HepG2 (cell line): Measurements from ENCODE around the gene BATF2. TPM values are rescaled to one million over a fixed set of nuclear protein-coding genes. Genes with fewer than 3 reads are reported as not detected.

Experiments
- HNRNPUL1 ChIP-seq: fragments of 200-400 bp; formaldehyde crosslinking; IDR thresholded peaks from 2 replicates; pipeline ENCODE4 v1.6.1; 2017; ENCODE audit warnings: low read depth, mild to moderate bottlenecking, low read length, moderate library complexity
- ISL2 ChIP-seq: sonication (generic); formaldehyde crosslinking; IDR thresholded peaks from 2 replicates; pipeline ENCODE4 v1.5.0; 2020; ENCODE audit warnings: missing genetic modification reagents
- KDM4B ChIP-seq: sonication (generic); formaldehyde crosslinking; IDR thresholded peaks from 2 replicates; pipeline ENCODE4 v1.4.0; 2020; ENCODE audit warnings: missing genetic modification reagents
- KDM6A ChIP-seq: IDR thresholded peaks from 2 replicates; pipeline ENCODE4 v1.6.1; 2016; ENCODE audit warnings: low read depth
- KLF12 ChIP-seq: sonication (generic); formaldehyde crosslinking; IDR thresholded peaks from 2 replicates; pipeline ENCODE4 v1.4.0; 2020; ENCODE audit warnings: missing genetic modification reagents, borderline replicate concordance
- MLLT10 ChIP-seq: sonication (generic); formaldehyde crosslinking; IDR thresholded peaks from 2 replicates; pipeline ENCODE4 v1.4.0; 2020; ENCODE audit warnings: missing genetic modification reagents
- PHF8 ChIP-seq: sonication (generic); formaldehyde crosslinking; IDR thresholded peaks from 2 replicates; pipeline ENCODE4 v1.5.0; 2020; ENCODE audit warnings: missing genetic modification reagents
- POGZ ChIP-seq: sonication (generic); formaldehyde crosslinking; IDR thresholded peaks from 2 replicates; pipeline ENCODE4 v1.4.0; 2020; ENCODE audit warnings: mild to moderate bottlenecking, missing genetic modification reagents
- SRSF4 ChIP-seq: fragments of 200-400 bp; formaldehyde crosslinking; IDR thresholded peaks from one replicate; pipeline ENCODE4 v1.6.1; 2018; ENCODE audit warnings: mild to moderate bottlenecking, low read depth, low read length, moderate library complexity; ENCODE audit not compliant: poor library complexity, severe bottlenecking
- TSC22D2 ChIP-seq: sonication (generic); formaldehyde crosslinking; IDR thresholded peaks from 2 replicates; pipeline ENCODE4 v1.5.1; 2020; ENCODE audit warnings: missing genetic modification reagents, mild to moderate bottlenecking, borderline replicate concordance
- XBP1 ChIP-seq: sonication (generic); formaldehyde crosslinking; IDR thresholded peaks from 2 replicates; pipeline ENCODE4 v1.5.0; 2020; ENCODE audit warnings: missing genetic modification reagents
- ZMAT3 ChIP-seq: sonication (generic); formaldehyde crosslinking; conservative IDR thresholded peaks from 2 replicates; pipeline ENCODE4 v1.7.0; 2021; ENCODE audit warnings: missing genetic modification reagents
- ZNF12 ChIP-seq: sonication (generic); formaldehyde crosslinking; IDR thresholded peaks from 2 replicates; pipeline ENCODE4 v1.5.0; 2020; ENCODE audit warnings: missing genetic modification reagents
- ZNF709 ChIP-seq: sonication (generic); formaldehyde crosslinking; IDR thresholded peaks from 2 replicates; pipeline ENCODE4 v1.5.0; 2020; ENCODE audit warnings: mild to moderate bottlenecking, missing genetic modification reagents
- polyA plus RNA-seq, 8 experiments: library from polyadenylated mRNA; depleted of rRNA in 3 of 8; stranded (reverse) in 7 of 8; unstranded in 1 of 8; fragments of >200 nt; fragmentation: Illumina TruSeq in 4 of 8; extraction: Trizol in 4 of 8; gene quantifications; 2 replicates each; pipeline versions ENCODE4 v1.2.1 to v1.2.3, GENCODE V29; 2011 to 2016; ENCODE audit warnings: low read depth in 4 of 8, missing spikeins in 1 of 8, mixed read lengths in 1 of 8; ENCODE audit not compliant: insufficient read depth in 1 of 8
- total RNA-seq, 5 experiments: library from RNA; depleted of rRNA; stranded (reverse); fragments of >200 nt; fragmentation: Illumina TruSeq; extraction: Trizol; gene quantifications; 2 replicates each; pipeline ENCODE4 v1.2.3, GENCODE V29; 2016; ENCODE audit warnings: low read depth in 1 of 5
- TF ChIP-seq, protein P1 (sequence below): sonication (generic); formaldehyde crosslinking; IDR thresholded peaks from 2 replicates; pipeline ENCODE4 v1.8.0; 2022; ENCODE audit warnings: low read depth, missing genetic modification reagents
- TF ChIP-seq, protein P2 (sequence below): sonication (generic); formaldehyde crosslinking; IDR thresholded peaks from 2 replicates; pipeline ENCODE4 v1.4.0; 2020; ENCODE audit warnings: missing genetic modification reagents, mild to moderate bottlenecking, borderline replicate concordance
- TF ChIP-seq, protein P3 (sequence below): IDR thresholded peaks from 2 replicates; pipeline ENCODE4 v1.6.1; 2018; ENCODE audit warnings: missing genetic modification reagents, mild to moderate bottlenecking, missing compliant biosample characterization
- TF ChIP-seq, protein P4 (sequence below): sonication (generic); formaldehyde crosslinking; IDR thresholded peaks from 2 replicates; pipeline ENCODE4 v1.4.0; 2020; ENCODE audit warnings: low read depth, mild to moderate bottlenecking, missing genetic modification reagents
- TF ChIP-seq, protein P5 (sequence below): sonication (generic); formaldehyde crosslinking; IDR thresholded peaks from 2 replicates; pipeline ENCODE4 v1.5.0; 2020; ENCODE audit warnings: mild to moderate bottlenecking, missing genetic modification reagents

The BATF2 gene
- total and polyA plus RNA-seq, 2 of the 13 experiments (the other 11 are each of a cell fraction or from before 2014, with no cell fraction given): 2.8 to 3.9 TPM

DNA sequence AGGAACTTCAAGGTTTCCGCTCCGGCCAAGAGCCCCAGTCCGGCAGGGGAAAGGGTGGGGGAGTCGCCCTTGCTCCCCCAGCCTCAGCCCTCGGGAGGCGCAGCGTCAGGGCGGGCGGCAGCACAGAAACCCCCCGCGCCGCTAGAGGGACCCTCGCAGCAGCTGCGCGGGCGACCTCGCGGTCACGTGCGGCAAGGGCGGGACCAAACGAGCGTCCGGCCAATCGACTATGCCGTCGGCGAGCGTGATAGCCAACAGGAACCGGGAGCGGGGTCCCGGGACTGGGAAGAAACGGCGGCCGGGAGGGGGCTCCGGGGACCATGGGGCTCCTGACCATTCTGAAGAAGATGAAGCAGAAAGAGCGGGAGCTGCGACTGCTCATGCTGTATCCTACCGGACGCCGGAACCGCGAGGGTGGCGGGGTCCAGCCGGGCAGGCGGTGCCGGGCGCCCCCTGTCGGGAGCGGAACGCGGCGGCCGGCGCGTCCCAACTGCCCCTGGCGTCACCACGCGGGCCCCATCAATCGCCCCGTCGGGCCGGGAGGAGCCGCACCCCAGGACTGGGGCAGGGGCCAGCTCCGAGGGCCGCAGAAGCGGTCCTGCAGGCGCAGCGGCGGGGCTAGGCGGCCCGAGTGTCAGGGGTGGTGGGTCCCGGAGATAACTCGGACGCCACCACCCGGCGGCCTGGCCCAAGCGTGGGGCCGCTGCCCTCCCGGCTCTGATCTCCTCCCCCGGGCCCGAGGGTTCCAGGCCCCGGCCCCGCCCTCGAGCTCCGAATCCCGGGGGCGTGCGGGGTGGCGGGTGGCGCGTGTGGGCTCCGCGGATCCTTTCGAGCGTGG lies 17.3 kb upstream of the BATF2 start, which contains the start of gene ARL2 (continued):
- TF ChIP-seq ISL2 (CRISPR knock-in tag): 0 out of 2 replicates have a peak, but pooled peaks have one; percentile 24
- 0 out of 2 replicates have a peak, but pooled peaks have one; percentile 48 for TF ChIP-seq KLF12 (CRISPR knock-in tag)
- TF ChIP-seq PHF8 (CRISPR knock-in tag): peak; percentile 61
- TF ChIP-seq, protein P1, sequence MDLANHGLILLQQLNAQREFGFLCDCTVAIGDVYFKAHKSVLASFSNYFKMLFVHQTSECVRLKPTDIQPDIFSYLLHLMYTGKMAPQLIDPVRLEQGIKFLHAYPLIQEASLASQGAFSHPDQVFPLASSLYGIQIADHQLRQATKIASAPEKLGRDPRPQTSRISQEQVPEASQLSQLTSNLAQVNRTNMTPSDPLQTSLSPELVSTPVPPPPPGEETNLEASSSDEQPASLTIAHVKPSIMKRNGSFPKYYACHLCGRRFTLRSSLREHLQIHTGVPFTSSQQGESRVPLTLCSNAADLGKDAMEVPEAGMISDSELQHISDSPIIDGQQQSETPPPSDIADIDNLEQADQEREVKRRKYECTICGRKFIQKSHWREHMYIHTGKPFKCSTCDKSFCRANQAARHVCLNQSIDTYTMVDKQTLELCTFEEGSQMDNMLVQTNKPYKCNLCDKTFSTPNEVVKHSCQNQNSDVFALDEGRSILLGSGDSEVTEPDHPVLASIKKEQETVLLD (CRISPR knock-in tag): peak; percentile 80
- TF ChIP-seq ZNF709 (CRISPR knock-in tag): no peak
- no peak for TF ChIP-seq SRSF4
- TF ChIP-seq, protein P2, sequence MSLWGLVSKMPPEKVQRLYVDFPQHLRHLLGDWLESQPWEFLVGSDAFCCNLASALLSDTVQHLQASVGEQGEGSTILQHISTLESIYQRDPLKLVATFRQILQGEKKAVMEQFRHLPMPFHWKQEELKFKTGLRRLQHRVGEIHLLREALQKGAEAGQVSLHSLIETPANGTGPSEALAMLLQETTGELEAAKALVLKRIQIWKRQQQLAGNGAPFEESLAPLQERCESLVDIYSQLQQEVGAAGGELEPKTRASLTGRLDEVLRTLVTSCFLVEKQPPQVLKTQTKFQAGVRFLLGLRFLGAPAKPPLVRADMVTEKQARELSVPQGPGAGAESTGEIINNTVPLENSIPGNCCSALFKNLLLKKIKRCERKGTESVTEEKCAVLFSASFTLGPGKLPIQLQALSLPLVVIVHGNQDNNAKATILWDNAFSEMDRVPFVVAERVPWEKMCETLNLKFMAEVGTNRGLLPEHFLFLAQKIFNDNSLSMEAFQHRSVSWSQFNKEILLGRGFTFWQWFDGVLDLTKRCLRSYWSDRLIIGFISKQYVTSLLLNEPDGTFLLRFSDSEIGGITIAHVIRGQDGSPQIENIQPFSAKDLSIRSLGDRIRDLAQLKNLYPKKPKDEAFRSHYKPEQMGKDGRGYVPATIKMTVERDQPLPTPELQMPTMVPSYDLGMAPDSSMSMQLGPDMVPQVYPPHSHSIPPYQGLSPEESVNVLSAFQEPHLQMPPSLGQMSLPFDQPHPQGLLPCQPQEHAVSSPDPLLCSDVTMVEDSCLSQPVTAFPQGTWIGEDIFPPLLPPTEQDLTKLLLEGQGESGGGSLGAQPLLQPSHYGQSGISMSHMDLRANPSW (CRISPR knock-in tag): no peak; the same call in 1 of the 2 replicates
- peak; percentile 57; the same call in 1 of the 2 replicates for TF ChIP-seq TSC22D2 (CRISPR knock-in tag)
- TF ChIP-seq, protein P3, sequence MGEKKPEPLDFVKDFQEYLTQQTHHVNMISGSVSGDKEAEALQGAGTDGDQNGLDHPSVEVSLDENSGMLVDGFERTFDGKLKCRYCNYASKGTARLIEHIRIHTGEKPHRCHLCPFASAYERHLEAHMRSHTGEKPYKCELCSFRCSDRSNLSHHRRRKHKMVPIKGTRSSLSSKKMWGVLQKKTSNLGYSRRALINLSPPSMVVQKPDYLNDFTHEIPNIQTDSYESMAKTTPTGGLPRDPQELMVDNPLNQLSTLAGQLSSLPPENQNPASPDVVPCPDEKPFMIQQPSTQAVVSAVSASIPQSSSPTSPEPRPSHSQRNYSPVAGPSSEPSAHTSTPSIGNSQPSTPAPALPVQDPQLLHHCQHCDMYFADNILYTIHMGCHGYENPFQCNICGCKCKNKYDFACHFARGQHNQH (CRISPR knock-in tag): no peak
- no peak for TF ChIP-seq KDM6A (CRISPR knock-in tag)
- TF ChIP-seq, protein P4, sequence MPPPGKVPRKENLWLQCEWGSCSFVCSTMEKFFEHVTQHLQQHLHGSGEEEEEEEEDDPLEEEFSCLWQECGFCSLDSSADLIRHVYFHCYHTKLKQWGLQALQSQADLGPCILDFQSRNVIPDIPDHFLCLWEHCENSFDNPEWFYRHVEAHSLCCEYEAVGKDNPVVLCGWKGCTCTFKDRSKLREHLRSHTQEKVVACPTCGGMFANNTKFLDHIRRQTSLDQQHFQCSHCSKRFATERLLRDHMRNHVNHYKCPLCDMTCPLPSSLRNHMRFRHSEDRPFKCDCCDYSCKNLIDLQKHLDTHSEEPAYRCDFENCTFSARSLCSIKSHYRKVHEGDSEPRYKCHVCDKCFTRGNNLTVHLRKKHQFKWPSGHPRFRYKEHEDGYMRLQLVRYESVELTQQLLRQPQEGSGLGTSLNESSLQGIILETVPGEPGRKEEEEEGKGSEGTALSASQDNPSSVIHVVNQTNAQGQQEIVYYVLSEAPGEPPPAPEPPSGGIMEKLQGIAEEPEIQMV (CRISPR knock-in tag): peak; percentile 89; the same call in 1 of the 2 replicates
- no peak for TF ChIP-seq MLLT10 (CRISPR knock-in tag)
- TF ChIP-seq, protein P5, sequence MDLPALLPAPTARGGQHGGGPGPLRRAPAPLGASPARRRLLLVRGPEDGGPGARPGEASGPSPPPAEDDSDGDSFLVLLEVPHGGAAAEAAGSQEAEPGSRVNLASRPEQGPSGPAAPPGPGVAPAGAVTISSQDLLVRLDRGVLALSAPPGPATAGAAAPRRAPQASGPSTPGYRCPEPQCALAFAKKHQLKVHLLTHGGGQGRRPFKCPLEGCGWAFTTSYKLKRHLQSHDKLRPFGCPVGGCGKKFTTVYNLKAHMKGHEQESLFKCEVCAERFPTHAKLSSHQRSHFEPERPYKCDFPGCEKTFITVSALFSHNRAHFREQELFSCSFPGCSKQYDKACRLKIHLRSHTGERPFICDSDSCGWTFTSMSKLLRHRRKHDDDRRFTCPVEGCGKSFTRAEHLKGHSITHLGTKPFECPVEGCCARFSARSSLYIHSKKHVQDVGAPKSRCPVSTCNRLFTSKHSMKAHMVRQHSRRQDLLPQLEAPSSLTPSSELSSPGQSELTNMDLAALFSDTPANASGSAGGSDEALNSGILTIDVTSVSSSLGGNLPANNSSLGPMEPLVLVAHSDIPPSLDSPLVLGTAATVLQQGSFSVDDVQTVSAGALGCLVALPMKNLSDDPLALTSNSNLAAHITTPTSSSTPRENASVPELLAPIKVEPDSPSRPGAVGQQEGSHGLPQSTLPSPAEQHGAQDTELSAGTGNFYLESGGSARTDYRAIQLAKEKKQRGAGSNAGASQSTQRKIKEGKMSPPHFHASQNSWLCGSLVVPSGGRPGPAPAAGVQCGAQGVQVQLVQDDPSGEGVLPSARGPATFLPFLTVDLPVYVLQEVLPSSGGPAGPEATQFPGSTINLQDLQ (CRISPR knock-in tag): no peak; the same call in 1 of the 2 replicates
- TF ChIP-seq KDM4B (CRISPR knock-in tag): no peak
- TF ChIP-seq HNRNPUL1: no peak
- no peak; the same call in 1 of the 2 replicates for TF ChIP-seq ZNF12 (CRISPR knock-in tag)
- TF ChIP-seq ZMAT3 (CRISPR knock-in tag): peak; percentile 74; the same call in 1 of the 2 replicates
- peak; percentile 86 for TF ChIP-seq POGZ
- TF ChIP-seq XBP1 (CRISPR knock-in tag): no peak; the same call in 1 of the 2 replicates
